GM23338 (cell line): ENCODE results near the gene ZBTB18. TPM values are rescaled to one million over a fixed set of nuclear protein-coding genes. Genes with fewer than 3 reads are reported as not detected.

Experiments used
- ATAC-seq: fragments of 200-7000 bp; cut with Tn5 transposase; 3 replicates; pipeline ENCODE4 v1.9.1; 2020
- DNase-seq: peaks from one replicate; pipeline ENCODE4 v3.0.0-alpha.2; 2015; ENCODE audit warnings: low spot score
- H2AFZ ChIP-seq: fragments of 200-600 bp; sonication (generic); 2 replicates; pipeline ENCODE4 v1.8.0; 2016; ENCODE audit warnings: antibody characterized with exemption, mild to moderate bottlenecking, moderate library complexity
- H3F3A ChIP-seq: fragments of 200-600 bp; sonication (generic); replicated peaks from 2 replicates; pipeline ENCODE4 v1.8.0; 2017; ENCODE audit warnings: antibody characterized with exemption, mixed run types, low read depth
- H3K27ac ChIP-seq: fragments of 200-600 bp; sonication (generic); 2 replicates; pipeline ENCODE4 v1.6.1; 2016; ENCODE audit warnings: low read depth
- H3K27me3 ChIP-seq: fragments of 200-600 bp; sonication (generic); 2 replicates; pipeline ENCODE4 v1.8.0; 2016; ENCODE audit warnings: mild to moderate bottlenecking, mixed run types, moderate library complexity; ENCODE audit not compliant: insufficient read depth
- H3K36me3 ChIP-seq: fragments of 200-600 bp; sonication (generic); 2 replicates; pipeline ENCODE4 v1.8.0; 2016; ENCODE audit warnings: mild to moderate bottlenecking; ENCODE audit not compliant: insufficient read depth
- H3K4me1 ChIP-seq: fragments of 200-600 bp; sonication (generic); 2 replicates; pipeline ENCODE4 v1.8.0; 2016; ENCODE audit warnings: mild to moderate bottlenecking, moderate library complexity; ENCODE audit not compliant: insufficient read depth
- H3K4me2 ChIP-seq: fragments of 200-600 bp; sonication (generic); 2 replicates; pipeline ENCODE4 v1.7.1; 2017; ENCODE audit warnings: mixed run types
- H3K4me3 ChIP-seq: fragments of 200-600 bp; sonication (generic); 2 replicates; pipeline ENCODE4 v1.6.1; 2016; ENCODE audit warnings: mixed run types
- H3K79me2 ChIP-seq: fragments of 200-600 bp; sonication (generic); replicated peaks from 2 replicates; pipeline ENCODE4 v1.8.0; 2017; ENCODE audit warnings: mild to moderate bottlenecking; ENCODE audit not compliant: insufficient read depth
- H3K9me2 ChIP-seq: fragments of 200-600 bp; sonication (generic); 2 replicates; pipeline ENCODE4 v1.8.0; 2017; ENCODE audit not compliant: insufficient read depth
- H4K20me1 ChIP-seq: fragments of 200-600 bp; sonication (generic); replicated peaks from 2 replicates; pipeline ENCODE4 v1.8.0; 2017; ENCODE audit warnings: mild to moderate bottlenecking; ENCODE audit not compliant: insufficient read depth
- H3K27ac Mint-ChIP-seq: 2 replicates; pipeline ENCODE4 v1.8.0; 2020; ENCODE audit warnings: inconsistent platforms, mild to moderate bottlenecking, moderate library complexity, mixed read lengths
- H3K27me3 Mint-ChIP-seq: 3 replicates; pipeline ENCODE4 v1.8.0; 2022; ENCODE audit warnings: low read depth, mild to moderate bottlenecking, moderate library complexity, mixed read lengths, inconsistent platforms; ENCODE audit not compliant: insufficient read depth, poor library complexity
- H3K36me3 Mint-ChIP-seq: 3 replicates; pipeline ENCODE4 v1.8.0; 2021; ENCODE audit warnings: low read depth, mild to moderate bottlenecking, inconsistent platforms, moderate library complexity, mixed read lengths
- H3K4me1 Mint-ChIP-seq: 3 replicates; pipeline ENCODE4 v1.8.0; 2020; ENCODE audit warnings: mild to moderate bottlenecking, inconsistent platforms, mixed read lengths
- H3K4me3 Mint-ChIP-seq: 3 replicates; pipeline ENCODE4 v1.8.0; 2021; ENCODE audit warnings: moderate library complexity, mild to moderate bottlenecking, inconsistent platforms, mixed read lengths
- H3K9me3 Mint-ChIP-seq: 3 replicates; pipeline ENCODE4 v1.8.0; 2020; ENCODE audit warnings: moderate library complexity, mild to moderate bottlenecking, inconsistent platforms, mixed read lengths
- CREB1 ChIP-seq: fragments of 250-450 bp; sonication (Bioruptor Pico); IDR thresholded peaks from 2 replicates; pipeline ENCODE4 v1.5.0; 2020; ENCODE audit warnings: low read depth, mild to moderate bottlenecking, moderate library complexity
- ETS1 ChIP-seq: IDR thresholded peaks from 2 replicates; pipeline ENCODE4 v1.6.1; 2016; ENCODE audit warnings: antibody characterized with exemption
- EZH2 ChIP-seq: fragments of 200-600 bp; sonication (generic); IDR thresholded peaks from one replicate; pipeline ENCODE4 v1.8.0; 2017; ENCODE audit warnings: antibody characterized with exemption, mild to moderate bottlenecking, low read depth; ENCODE audit not compliant: unreplicated experiment
- EZH2phosphoT487 ChIP-seq: fragments of 200-600 bp; sonication (generic); IDR thresholded peaks from one replicate; pipeline ENCODE4 v1.8.1; 2018; ENCODE audit warnings: antibody characterized with exemption; ENCODE audit not compliant: unreplicated experiment
- JUNB ChIP-seq: IDR thresholded peaks from one replicate; pipeline ENCODE4 v1.6.1; 2016; ENCODE audit warnings: antibody characterized with exemption; ENCODE audit not compliant: unreplicated experiment
- NANOG ChIP-seq: IDR thresholded peaks from 2 replicates; pipeline ENCODE4 v1.6.1; 2016; ENCODE audit warnings: antibody characterized with exemption, borderline replicate concordance
- POLR2AphosphoS5 ChIP-seq: IDR thresholded peaks from 2 replicates; pipeline ENCODE4 v1.6.1; 2016; ENCODE audit warnings: antibody characterized with exemption, low read depth
- STAT1 ChIP-seq: IDR thresholded peaks from one replicate; pipeline ENCODE4 v1.6.1; 2016; ENCODE audit warnings: antibody characterized with exemption; ENCODE audit not compliant: unreplicated experiment
- ZNF114 ChIP-seq: fragments of 250-450 bp; sonication (Bioruptor Pico); IDR thresholded peaks from 2 replicates; pipeline ENCODE4 v1.5.0; 2020; ENCODE audit warnings: mild to moderate bottlenecking, moderate library complexity
- ZNF331 ChIP-seq: fragments of 250-450 bp; sonication (Bioruptor Pico); IDR thresholded peaks from 2 replicates; pipeline ENCODE4 v1.5.0; 2020; ENCODE audit warnings: low read depth, mild to moderate bottlenecking, moderate library complexity
- polyA plus RNA-seq: library from polyadenylated mRNA; unstranded; fragments of >200 nt; fragmentation: Nextera tagmentation; extraction: Ambion mirVana; gene quantifications from 2 replicates; pipeline ENCODE4 v1.2.1, GENCODE V29; 2016
- total RNA-seq: library from RNA; depleted of rRNA; stranded (reverse); fragments of >200 nt; shearing (Covaris generic); gene quantifications from 2 replicates; pipeline ENCODE4 v1.2.3, GENCODE V29; 2014
- TF ChIP-seq, protein P1 (sequence below), 2 experiments: fragments of 200-600 bp in 1 of 2; sonication (generic) in 1 of 2; conservative IDR thresholded peaks; 2 replicates each; pipeline versions ENCODE4 v1.5.1 to v1.6.1; 2016 to 2017; ENCODE audit warnings: antibody characterized with exemption in 2 of 2, low read depth in 2 of 2, mild to moderate bottlenecking in 2 of 2, moderate library complexity in 1 of 2
- TF ChIP-seq, protein P2 (sequence below): IDR thresholded peaks from one replicate; pipeline ENCODE4 v1.6.1; 2018; ENCODE audit warnings: antibody characterized with exemption; ENCODE audit not compliant: unreplicated experiment

Gene ZBTB18
- total and polyA plus RNA-seq, 2 experiments from 2014 or later, result 5.5 to 12.2 TPM

DNA sequence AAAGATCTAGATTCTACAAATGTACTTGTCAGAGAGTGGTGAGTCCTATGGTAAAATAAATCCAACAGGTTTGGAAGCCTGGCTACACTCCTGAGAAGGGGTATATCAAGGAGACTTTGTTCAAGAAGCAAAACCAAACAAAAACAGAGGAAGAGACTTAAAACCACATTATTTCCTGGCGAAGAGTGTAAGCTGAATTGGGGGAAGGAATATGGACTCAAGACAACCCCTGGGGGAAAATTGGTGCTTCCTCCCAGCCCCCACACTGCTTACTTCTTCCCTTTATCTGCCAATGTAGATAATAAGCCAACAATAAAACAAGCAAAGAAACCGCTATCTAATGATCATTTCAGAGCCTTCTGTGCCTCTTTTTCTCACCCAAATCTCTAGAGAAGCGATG lies 48.4 kb upstream of the ZBTB18 start:
- Histone ChIP-seq H3K9me2 (peaks cover 11% of the 10 kb centered on the region; the same call in 1 of the 2 replicates), H3K27ac (no peak overlapping the region), H3K36me3 (no peaks in the 10 kb centered on the region), H3K79me2 (no peaks in the 10 kb centered on the region), H2AFZ (no peak overlapping the region), H3K27me3 (no peaks in the 10 kb centered on the region), H3K4me2 (no peak overlapping the region), H3K4me3 (no peak overlapping the region), H3K4me1 (no peaks in the 10 kb centered on the region), H3F3A (no peaks in the 10 kb centered on the region), H4K20me1 (no peaks in the 10 kb centered on the region)
- TF ChIP-seq ZNF114, result no peak
- no peak for TF ChIP-seq EZH2phosphoT487
- TF ChIP-seq JUNB, result no peak
- no peak for TF ChIP-seq ZNF331
- no peak for TF ChIP-seq CREB1 (CRISPR knock-in tag)
- TF ChIP-seq, protein P1, sequence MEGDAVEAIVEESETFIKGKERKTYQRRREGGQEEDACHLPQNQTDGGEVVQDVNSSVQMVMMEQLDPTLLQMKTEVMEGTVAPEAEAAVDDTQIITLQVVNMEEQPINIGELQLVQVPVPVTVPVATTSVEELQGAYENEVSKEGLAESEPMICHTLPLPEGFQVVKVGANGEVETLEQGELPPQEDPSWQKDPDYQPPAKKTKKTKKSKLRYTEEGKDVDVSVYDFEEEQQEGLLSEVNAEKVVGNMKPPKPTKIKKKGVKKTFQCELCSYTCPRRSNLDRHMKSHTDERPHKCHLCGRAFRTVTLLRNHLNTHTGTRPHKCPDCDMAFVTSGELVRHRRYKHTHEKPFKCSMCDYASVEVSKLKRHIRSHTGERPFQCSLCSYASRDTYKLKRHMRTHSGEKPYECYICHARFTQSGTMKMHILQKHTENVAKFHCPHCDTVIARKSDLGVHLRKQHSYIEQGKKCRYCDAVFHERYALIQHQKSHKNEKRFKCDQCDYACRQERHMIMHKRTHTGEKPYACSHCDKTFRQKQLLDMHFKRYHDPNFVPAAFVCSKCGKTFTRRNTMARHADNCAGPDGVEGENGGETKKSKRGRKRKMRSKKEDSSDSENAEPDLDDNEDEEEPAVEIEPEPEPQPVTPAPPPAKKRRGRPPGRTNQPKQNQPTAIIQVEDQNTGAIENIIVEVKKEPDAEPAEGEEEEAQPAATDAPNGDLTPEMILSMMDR (conservative IDR thresholded peaks at IDR 0.05; ENCODE audit: low read depth in 2 of 2), result no peak
- TF ChIP-seq ETS1, result no peak
- TF ChIP-seq STAT1, result no peak
- no peak for TF ChIP-seq POLR2AphosphoS5
- no peak for TF ChIP-seq EZH2
- TF ChIP-seq NANOG, result no peak
- TF ChIP-seq, protein P2, sequence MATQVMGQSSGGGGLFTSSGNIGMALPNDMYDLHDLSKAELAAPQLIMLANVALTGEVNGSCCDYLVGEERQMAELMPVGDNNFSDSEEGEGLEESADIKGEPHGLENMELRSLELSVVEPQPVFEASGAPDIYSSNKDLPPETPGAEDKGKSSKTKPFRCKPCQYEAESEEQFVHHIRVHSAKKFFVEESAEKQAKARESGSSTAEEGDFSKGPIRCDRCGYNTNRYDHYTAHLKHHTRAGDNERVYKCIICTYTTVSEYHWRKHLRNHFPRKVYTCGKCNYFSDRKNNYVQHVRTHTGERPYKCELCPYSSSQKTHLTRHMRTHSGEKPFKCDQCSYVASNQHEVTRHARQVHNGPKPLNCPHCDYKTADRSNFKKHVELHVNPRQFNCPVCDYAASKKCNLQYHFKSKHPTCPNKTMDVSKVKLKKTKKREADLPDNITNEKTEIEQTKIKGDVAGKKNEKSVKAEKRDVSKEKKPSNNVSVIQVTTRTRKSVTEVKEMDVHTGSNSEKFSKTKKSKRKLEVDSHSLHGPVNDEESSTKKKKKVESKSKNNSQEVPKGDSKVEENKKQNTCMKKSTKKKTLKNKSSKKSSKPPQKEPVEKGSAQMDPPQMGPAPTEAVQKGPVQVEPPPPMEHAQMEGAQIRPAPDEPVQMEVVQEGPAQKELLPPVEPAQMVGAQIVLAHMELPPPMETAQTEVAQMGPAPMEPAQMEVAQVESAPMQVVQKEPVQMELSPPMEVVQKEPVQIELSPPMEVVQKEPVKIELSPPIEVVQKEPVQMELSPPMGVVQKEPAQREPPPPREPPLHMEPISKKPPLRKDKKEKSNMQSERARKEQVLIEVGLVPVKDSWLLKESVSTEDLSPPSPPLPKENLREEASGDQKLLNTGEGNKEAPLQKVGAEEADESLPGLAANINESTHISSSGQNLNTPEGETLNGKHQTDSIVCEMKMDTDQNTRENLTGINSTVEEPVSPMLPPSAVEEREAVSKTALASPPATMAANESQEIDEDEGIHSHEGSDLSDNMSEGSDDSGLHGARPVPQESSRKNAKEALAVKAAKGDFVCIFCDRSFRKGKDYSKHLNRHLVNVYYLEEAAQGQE, result no peak
- Mint-ChIP-seq H3K36me3 (no peaks in the 10 kb centered on the region), H3K4me3 (no peak overlapping the region), H3K9me3 (no peaks in the 10 kb centered on the region), H3K27ac (no peak overlapping the region), H3K4me1 (no peaks in the 10 kb centered on the region; the same call in 2 of the 3 replicates), H3K27me3 (peaks cover 1% of the 10 kb centered on the region)
- ATAC-seq (no peak), DNase-seq (no peak)
